H9 (cell line): ENCODE data around the gene ZNRF1. TPM values are rescaled to one million over a fixed set of nuclear protein-coding genes. Genes with fewer than 3 reads are reported as not detected.
A peak's percentile ranks its signal among the peaks of the same experiment; 100 is the strongest.

ENCODE experiments used
- DNase-seq: peaks from one replicate; pipeline ENCODE4 v3.0.0-alpha.2; 2017
- H2AFZ ChIP-seq: one replicate; pipeline ENCODE4 v1.6.1; 2013; ENCODE audit warnings: mild to moderate bottlenecking, low read length, control low read depth, moderate library complexity
- H2AK5ac ChIP-seq: 2 replicates; pipeline ENCODE4 v1.6.1; 2013; ENCODE audit warnings: low read length, control low read depth, mixed read lengths; ENCODE audit not compliant: insufficient read length
- H2BK120ac ChIP-seq: one replicate; pipeline ENCODE4 v1.6.1; 2013; ENCODE audit warnings: low read depth, mild to moderate bottlenecking, low read length, control low read depth, inconsistent platforms; ENCODE audit not compliant: poor library complexity, severe bottlenecking
- H2BK12ac ChIP-seq: 2 replicates; pipeline ENCODE4 v1.6.1; 2013; ENCODE audit warnings: low read length, control low read depth, mixed read lengths, low read depth; ENCODE audit not compliant: insufficient read length
- H2BK15ac ChIP-seq: 2 replicates; pipeline ENCODE4 v1.6.1; 2013; ENCODE audit warnings: low read depth, low read length, control low read depth
- H2BK20ac ChIP-seq: one replicate; pipeline ENCODE4 v1.6.1; 2013; ENCODE audit warnings: low read depth, mild to moderate bottlenecking, low read length, control low read depth, inconsistent platforms; ENCODE audit not compliant: poor library complexity, severe bottlenecking
- H2BK5ac ChIP-seq: 2 replicates; pipeline ENCODE4 v1.6.1; 2013; ENCODE audit warnings: low read length, control low read depth, mixed read lengths; ENCODE audit not compliant: insufficient read length
- H3K14ac ChIP-seq: 2 replicates; pipeline ENCODE4 v1.6.1; 2013; ENCODE audit warnings: low read length, control low read depth; ENCODE audit not compliant: insufficient read depth
- H3K18ac ChIP-seq: 2 replicates; pipeline ENCODE4 v1.6.1; 2013; ENCODE audit warnings: low read depth, mild to moderate bottlenecking, mixed read lengths, low read length, control low read depth; ENCODE audit not compliant: insufficient read length
- H3K23ac ChIP-seq: 2 replicates; pipeline ENCODE4 v1.6.1; 2013; ENCODE audit warnings: low read length, control low read depth, mixed read lengths, low read depth; ENCODE audit not compliant: insufficient read length
- H3K23me2 ChIP-seq: 2 replicates; pipeline ENCODE4 v1.6.1; 2013; ENCODE audit warnings: low read depth, mild to moderate bottlenecking, mixed read lengths, low read length, control low read depth; ENCODE audit not compliant: insufficient read length, poor library complexity, severe bottlenecking
- H3K27ac ChIP-seq: 2 replicates; pipeline ENCODE4 v1.5.1; 2013; ENCODE audit warnings: low read length, control low read depth, mixed read lengths, low read depth; ENCODE audit not compliant: insufficient read length
- H3K27me3 ChIP-seq: 2 replicates; pipeline ENCODE4 v1.6.1; 2013; ENCODE audit warnings: low read length, control low read depth, inconsistent platforms; ENCODE audit not compliant: insufficient read depth
- H3K4ac ChIP-seq: 2 replicates; pipeline ENCODE4 v1.6.1; 2013; ENCODE audit warnings: low read depth, mild to moderate bottlenecking, control low read depth, inconsistent platforms, low read length, moderate library complexity
- H3K4me1 ChIP-seq: 2 replicates; pipeline ENCODE4 v1.6.1; 2013; ENCODE audit warnings: low read length, control low read depth, inconsistent platforms; ENCODE audit not compliant: insufficient read depth
- H3K4me2 ChIP-seq: 2 replicates; pipeline ENCODE4 v1.6.1; 2013; ENCODE audit warnings: low read length, control low read depth, mixed read lengths; ENCODE audit not compliant: insufficient read length, insufficient read depth
- H3K56ac ChIP-seq: 2 replicates; pipeline ENCODE4 v1.6.1; 2013; ENCODE audit warnings: low read depth, mild to moderate bottlenecking, mixed read lengths, low read length, control low read depth; ENCODE audit not compliant: insufficient read length
- H3K79me1 ChIP-seq: 2 replicates; pipeline ENCODE4 v1.6.1; 2013; ENCODE audit warnings: low read depth, mild to moderate bottlenecking, moderate library complexity, low read length, control low read depth, inconsistent platforms; ENCODE audit not compliant: insufficient read depth, poor library complexity, severe bottlenecking
- H3K79me2 ChIP-seq: 2 replicates; pipeline ENCODE4 v1.6.1; 2013; ENCODE audit warnings: low read length, control low read depth, inconsistent platforms; ENCODE audit not compliant: insufficient read depth
- H3K9ac ChIP-seq: 2 replicates; pipeline ENCODE4 v1.6.1; 2013; ENCODE audit warnings: low read length, control low read depth, mixed read lengths; ENCODE audit not compliant: insufficient read length; ENCODE audit errors: extremely low read depth
- H3K9me3 ChIP-seq: one replicate; pipeline ENCODE4 v1.6.1; 2013; ENCODE audit warnings: low read depth, low read length, inconsistent platforms; ENCODE audit not compliant: control insufficient read depth
- H3T11ph ChIP-seq: one replicate; pipeline ENCODE4 v1.6.1; 2013; ENCODE audit warnings: mild to moderate bottlenecking, low read length, control low read depth, inconsistent platforms
- H4K20me1 ChIP-seq: one replicate; pipeline ENCODE4 v1.6.1; 2013; ENCODE audit not compliant: control insufficient read depth, insufficient read length, insufficient read depth
- H4K5ac ChIP-seq: 2 replicates; pipeline ENCODE4 v1.6.1; 2013; ENCODE audit warnings: low read depth, mild to moderate bottlenecking, mixed read lengths, low read length, control low read depth; ENCODE audit not compliant: insufficient read length
- H4K8ac ChIP-seq: replicated peaks from 2 replicates; pipeline ENCODE4 v1.6.1; 2013; ENCODE audit warnings: low read length, control low read depth, mixed read lengths, low read depth; ENCODE audit not compliant: insufficient read length
- H4K91ac ChIP-seq: 2 replicates; pipeline ENCODE4 v1.6.1; 2013; ENCODE audit warnings: low read depth, mild to moderate bottlenecking, moderate library complexity, mixed read lengths, low read length, control low read depth; ENCODE audit not compliant: insufficient read length
- H3K27ac Mint-ChIP-seq, 3 experiments: 2 replicates in 2 of 3; 3 replicates in 1 of 3; pipeline ENCODE4 v1.8.0; 2020 to 2021; ENCODE audit warnings: mixed read lengths in 3 of 3, mild to moderate bottlenecking in 1 of 3, moderate library complexity in 1 of 3
- H3K27me3 Mint-ChIP-seq: 2 replicates; pipeline ENCODE4 v1.8.0; 2021; ENCODE audit warnings: low read depth, mild to moderate bottlenecking, moderate library complexity, mixed read lengths
- H3K36me3 Mint-ChIP-seq, 3 experiments: 2 replicates in 2 of 3; 3 replicates in 1 of 3; pipeline ENCODE4 v1.8.0; 2020 to 2021; ENCODE audit warnings: low read depth in 3 of 3, mixed read lengths in 3 of 3; ENCODE audit not compliant: insufficient read depth in 1 of 3
- H3K4me1 Mint-ChIP-seq, 2 experiments: 2 replicates each; pipeline ENCODE4 v1.8.0; 2020; ENCODE audit warnings: mixed read lengths in 2 of 2
- H3K4me3 Mint-ChIP-seq, 2 experiments: 2 replicates in 1 of 2; 3 replicates in 1 of 2; pipeline ENCODE4 v1.8.0; 2020 to 2021; ENCODE audit warnings: mild to moderate bottlenecking in 2 of 2, mixed read lengths in 2 of 2, moderate library complexity in 1 of 2
- H3K9me3 Mint-ChIP-seq, 2 experiments: 2 replicates in 1 of 2; 3 replicates in 1 of 2; pipeline ENCODE4 v1.8.0; 2020; ENCODE audit warnings: mild to moderate bottlenecking in 2 of 2, mixed read lengths in 2 of 2, moderate library complexity in 1 of 2
- WGBS: extraction: QIAGEN DNeasy Blood & Tissue Kit; methylation state at CpG from one replicate; pipeline ENCODE4 v1.1.7; 2013; ENCODE audit warnings: missing lambda C conversion rate, low lambda C conversion rate, mixed read lengths; ENCODE audit not compliant: insufficient read length; ENCODE audit errors: extremely low coverage; 5-methylcytosine and 5-hydroxymethylcytosine counted together
- total RNA-seq: library from RNA; stranded (reverse); gene quantifications from 2 replicates; pipeline ENCODE4 v1.2.1, GENCODE V29; 2021
- TF ChIP-seq, protein P1 (sequence below): fragments of 200-600 bp; sonication (generic); conservative IDR thresholded peaks from 3 replicates; pipeline ENCODE4 v1.8.0; 2021; ENCODE audit warnings: antibody characterized with exemption, mild to moderate bottlenecking

Gene ZNRF1
- total RNA-seq, 1 experiment from 2014 or later, result 49.6 TPM

DNA sequence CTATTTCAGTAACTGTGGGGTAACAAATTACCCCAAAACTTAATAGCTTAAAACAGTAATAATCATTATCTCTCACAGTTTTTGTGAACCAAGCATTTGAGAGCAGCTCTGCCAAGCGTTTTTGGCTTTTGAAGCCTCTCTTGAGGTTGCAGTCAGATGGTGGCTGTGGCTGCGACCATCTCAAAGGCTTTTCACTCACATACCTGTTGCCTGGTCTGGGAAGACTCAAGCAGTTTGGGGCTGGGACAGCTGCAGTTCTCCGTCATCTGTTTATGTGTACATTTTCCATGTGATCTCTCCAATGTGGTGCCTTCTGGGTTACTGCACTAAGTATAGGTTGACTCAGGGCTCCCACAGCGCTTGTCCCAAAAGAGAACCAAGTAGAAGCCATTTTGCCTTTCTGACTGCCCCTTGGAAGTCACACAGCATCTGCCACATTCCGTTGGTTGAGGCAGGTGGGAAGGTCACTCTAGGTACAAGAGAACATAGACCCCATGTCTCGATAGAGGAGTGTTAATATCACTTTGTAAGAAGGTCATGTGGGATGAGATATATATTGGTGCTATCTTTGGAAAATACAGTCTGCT lies 68.1 kb downstream of the ZNRF1 start:
- Histone ChIP-seq H2BK15ac (no peak overlapping the region), H2AFZ (no peak overlapping the region), H3K4ac (no peak overlapping the region), H3K23ac (no peak overlapping the region), H3K79me1 (peaks cover 4% of the 10 kb centered on the region), H4K20me1 (no peaks in the 10 kb centered on the region), H3K14ac (no peak overlapping the region; the same call in 1 of the 2 replicates), H3K4me2 (no peak overlapping the region), H3K27me3 (no peaks in the 10 kb centered on the region), H3K9ac (no peak overlapping the region), H3T11ph (no peak overlapping the region), H2BK20ac (no peak overlapping the region), H3K23me2 (no peaks in the 10 kb centered on the region), H2AK5ac (no peak overlapping the region), H3K27ac (no peak overlapping the region), H2BK12ac (no peak overlapping the region), H3K56ac (no peak overlapping the region), H3K4me1 (no peaks in the 10 kb centered on the region; the same call in 1 of the 2 replicates), H2BK120ac (no peak overlapping the region), H3K79me2 (peaks cover 6% of the 10 kb centered on the region; the same call in 1 of the 2 replicates), H3K18ac (no peak overlapping the region), H4K8ac (no peak overlapping the region), H3K9me3 (no peaks in the 10 kb centered on the region), H2BK5ac (no peak overlapping the region), H4K5ac (no peak overlapping the region), H4K91ac (no peak overlapping the region)
- Mint-ChIP-seq H3K27ac (peak overlapping the region in 1 of 3 experiments; percentile 45; a peak in 2 of 7 replicates), H3K4me3 (no peak overlapping the region), H3K27me3 (no peaks in the 10 kb centered on the region; the same call in 1 of the 2 replicates), H3K4me1 (peaks cover 36 to 44% of the 10 kb centered on the region in 2 experiments), H3K36me3 (no peaks in the 10 kb centered on the region; a peak in 2 of 7 replicates), H3K9me3 (no peaks in the 10 kb centered on the region)
- no peak for DNase-seq
- no CpG with 5 or more reads among the region's 6 CpGs for WGBS
- TF ChIP-seq, protein P1, sequence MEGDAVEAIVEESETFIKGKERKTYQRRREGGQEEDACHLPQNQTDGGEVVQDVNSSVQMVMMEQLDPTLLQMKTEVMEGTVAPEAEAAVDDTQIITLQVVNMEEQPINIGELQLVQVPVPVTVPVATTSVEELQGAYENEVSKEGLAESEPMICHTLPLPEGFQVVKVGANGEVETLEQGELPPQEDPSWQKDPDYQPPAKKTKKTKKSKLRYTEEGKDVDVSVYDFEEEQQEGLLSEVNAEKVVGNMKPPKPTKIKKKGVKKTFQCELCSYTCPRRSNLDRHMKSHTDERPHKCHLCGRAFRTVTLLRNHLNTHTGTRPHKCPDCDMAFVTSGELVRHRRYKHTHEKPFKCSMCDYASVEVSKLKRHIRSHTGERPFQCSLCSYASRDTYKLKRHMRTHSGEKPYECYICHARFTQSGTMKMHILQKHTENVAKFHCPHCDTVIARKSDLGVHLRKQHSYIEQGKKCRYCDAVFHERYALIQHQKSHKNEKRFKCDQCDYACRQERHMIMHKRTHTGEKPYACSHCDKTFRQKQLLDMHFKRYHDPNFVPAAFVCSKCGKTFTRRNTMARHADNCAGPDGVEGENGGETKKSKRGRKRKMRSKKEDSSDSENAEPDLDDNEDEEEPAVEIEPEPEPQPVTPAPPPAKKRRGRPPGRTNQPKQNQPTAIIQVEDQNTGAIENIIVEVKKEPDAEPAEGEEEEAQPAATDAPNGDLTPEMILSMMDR, result no peak
